Measurements from ENCODE around the gene KLLN. TPM values are rescaled to one million over a fixed set of nuclear protein-coding genes. Genes with fewer than 3 reads are reported as not detected.
"Not testable (repeated sequence)": the region's sequence is repeated elsewhere in the genome, so short reads cannot be mapped to it uniquely, and the experiment has no call there.

The KLLN gene
- total and polyA plus RNA-seq, 9 of the 15 experiments (the other 6 are each of a cell fraction or from before 2014, with no cell fraction given): 0.07 to 0.40 (median 0.25) TPM

DNA sequence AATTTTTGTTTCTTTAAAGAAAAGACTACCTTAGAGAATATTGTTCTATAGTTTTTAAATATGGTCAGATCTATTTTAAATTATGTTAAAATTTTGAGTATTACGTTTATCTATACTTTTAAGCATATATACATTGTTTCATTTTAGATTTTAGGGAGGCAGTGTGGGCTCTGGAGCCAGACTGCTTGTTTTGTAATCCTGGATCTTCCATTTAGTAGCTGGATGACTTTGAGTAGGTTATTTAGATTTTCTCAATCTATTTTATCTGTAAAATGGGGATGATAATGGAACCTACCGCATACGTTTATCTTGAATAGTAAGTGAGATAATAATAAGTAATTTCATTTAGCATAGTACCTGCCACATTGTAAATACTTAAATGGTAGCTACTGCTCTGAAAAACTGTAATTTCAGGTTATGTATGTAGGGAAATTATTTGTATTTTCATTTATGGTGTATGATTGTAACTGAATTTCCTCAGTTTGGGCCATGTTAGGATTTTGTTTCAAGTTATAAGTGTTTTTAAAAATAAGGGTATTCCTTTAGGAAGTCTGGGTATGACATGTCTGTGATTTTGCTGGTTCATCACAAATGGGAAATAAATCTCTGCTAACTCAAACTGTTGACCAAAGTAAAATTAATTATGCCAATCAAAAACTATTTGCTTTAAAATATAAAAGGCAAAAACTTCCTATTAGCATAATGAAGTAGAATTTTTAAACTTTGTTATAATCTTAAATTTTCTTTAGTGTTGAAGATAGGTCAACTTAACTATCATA, 6.6 kb upstream of the KLLN start:
- Histone ChIP-seq H4K20me1 (replicated peaks; ENCODE audit: control insufficient read depth, insufficient read depth, low read length) (peaks cover 8% of the 10 kb centered on the region; the same call in 1 of the 2 replicates), H3K9me1 (ENCODE audit: control insufficient read depth, insufficient read depth, low read length) (no peaks in the 10 kb centered on the region), H3K27me3 (ENCODE audit: control insufficient read depth in 2 of 2, insufficient read depth in 2 of 2, low read length in 2 of 2) (no peaks in the 10 kb centered on the region), H3K4me1 (replicated peaks in 1 of 2; ENCODE audit: control insufficient read depth in 2 of 2, insufficient read depth in 2 of 2, low read length in 2 of 2) (peaks cover 0 to 2% of the 10 kb centered on the region in 2 experiments; a peak in 1 of 5 replicates), H3K9ac (ENCODE audit: insufficient read depth in 1 of 2, low read depth in 2 of 2, low read length in 2 of 2) (no peak overlapping the region), H3K36me3 (ENCODE audit: control insufficient read depth, insufficient read depth, low read length) (peaks cover 2% of the 10 kb centered on the region; the same call in 1 of the 3 replicates), H3K4me3 (no peak overlapping the region), H3K9me3 (replicated peaks; ENCODE audit: control insufficient read depth, insufficient read depth, low read depth, low read length) (no peaks in the 10 kb centered on the region), H3K79me2 (ENCODE audit: control insufficient read depth, insufficient read depth, low read length) (peaks cover 95% of the 10 kb centered on the region), H3K27ac (ENCODE audit: extremely low read depth, low read depth, low read length) (no peak overlapping the region), H2AFZ (ENCODE audit: low read depth, low read length) (no peak overlapping the region), H3K4me2 (ENCODE audit: insufficient read depth, low read length) (no peak overlapping the region)
- ChIA-PET POLR2A (no interaction called here), CTCF (ENCODE audit: low intra/inter-chr PET ratio) (no interaction called here)
- in situ Hi-C loops (cut with MboI): loop anchor here (25.0 kb wide), 1 partner anchor 217 kb away; no protein-coding TSS in a partner anchor
- intact Hi-C loops (cut with micrococcal nuclease): loop anchor here (5.0 kb wide), 1 partner anchor 57 kb away; no protein-coding TSS in a partner anchor
- TF ChIP-seq ZNF584 (CRISPR knock-in tag; IDR thresholded peaks at IDR 0.05; ENCODE audit: low read depth): no peak
- peak; percentile 68 for TF ChIP-seq ZNF316 (IDR thresholded peaks at IDR 0.05)
- TF ChIP-seq BMI1 (IDR thresholded peaks at IDR 0.05; ENCODE audit: low read length): no peak
- ATAC-seq (no peak), DNase-seq (ENCODE audit: extremely low read depth in 1 of 4, low spot score in 3 of 4) (no peak), FAIRE-seq (no peak)
- 38% methylated on average over 3 of the region's 3 CpGs for WGBS (ENCODE audit: insufficient coverage, low coverage, missing lambda C conversion rate)
- no TSS peak for BruUV-seq (replicated peaks)

DNA sequence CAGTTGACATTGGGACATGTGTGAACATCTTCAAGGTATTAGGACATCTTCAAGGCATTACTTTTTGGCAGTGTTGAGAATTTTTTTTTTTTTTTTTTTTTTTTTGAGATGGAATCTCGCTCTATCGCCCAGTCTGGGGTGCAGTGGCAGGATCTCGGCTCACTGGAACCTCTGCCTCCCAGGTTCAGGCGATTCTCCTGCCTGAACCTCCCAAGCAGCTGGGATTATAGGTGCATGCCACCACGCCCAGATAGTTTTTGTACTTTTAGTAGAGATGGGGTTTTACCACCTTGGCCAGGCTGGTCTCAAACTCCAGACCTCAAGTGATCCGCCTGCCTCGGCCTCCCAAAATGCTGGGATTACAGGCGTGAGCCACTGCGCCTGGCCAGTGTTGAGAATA, 5.8 kb upstream of the KLLN start:
- H2AFZ ChIP-seq (ENCODE audit: low read depth, low read length); FAIRE-seq; H3K36me3 ChIP-seq (ENCODE audit: control insufficient read depth, insufficient read depth, low read length); H3K27me3 ChIP-seq (ENCODE audit: control insufficient read depth in 2 of 2, insufficient read depth in 2 of 2, low read length in 2 of 2); POLR2A ChIA-PET; H3K4me2 ChIP-seq (ENCODE audit: insufficient read depth, low read length); H3K9me1 ChIP-seq (ENCODE audit: control insufficient read depth, insufficient read depth, low read length); DNase-seq (ENCODE audit: extremely low read depth in 1 of 4, low spot score in 3 of 4); H3K27ac ChIP-seq (ENCODE audit: extremely low read depth, low read depth, low read length); H3K4me1 ChIP-seq (replicated peaks in 1 of 2; ENCODE audit: control insufficient read depth in 2 of 2, insufficient read depth in 2 of 2, low read length in 2 of 2); CTCF ChIA-PET (ENCODE audit: low intra/inter-chr PET ratio); BruUV-seq (replicated peaks); H3K9me3 ChIP-seq (replicated peaks; ENCODE audit: control insufficient read depth, insufficient read depth, low read depth, low read length); H3K9ac ChIP-seq (ENCODE audit: insufficient read depth in 1 of 2, low read depth in 2 of 2, low read length in 2 of 2); H3K4me3 ChIP-seq: not testable (repeated sequence)
- intact Hi-C loops (cut with micrococcal nuclease): loop anchor here (5.0 kb wide), 1 partner anchor 58 kb away; no protein-coding TSS in a partner anchor
- in situ Hi-C loops (cut with MboI): loop anchor here (25.0 kb wide), 1 partner anchor 218 kb away; no protein-coding TSS in a partner anchor
- peak; percentile 16 for ATAC-seq
- TF ChIP-seq ZNF384 (IDR thresholded peaks at IDR 0.05; ENCODE audit: low read depth, low read length): peak; percentile 40; the same call in 1 of the 2 replicates
- H4K20me1 ChIP-seq (replicated peaks; ENCODE audit: control insufficient read depth, insufficient read depth, low read length): peaks cover 11% of the 10 kb centered on the region; the same call in 1 of the 2 replicates
- peaks cover 95% of the 10 kb centered on the region for H3K79me2 ChIP-seq (ENCODE audit: control insufficient read depth, insufficient read depth, low read length)
- 39% methylated on average over 6 of the region's 9 CpGs for WGBS (ENCODE audit: insufficient coverage, low coverage, missing lambda C conversion rate)
